Stomach smooth muscle (tissue), 2 donors: ENCODE data around the gene LRMDA.

Experiments
- H3K27ac ChIP-seq: one replicate; pipeline ENCODE4 v1.7.0; 2013; ENCODE audit warnings: mild to moderate bottlenecking, low read length, inconsistent platforms
- H3K27me3 ChIP-seq, 2 donors: one replicate each; pipeline ENCODE4 v1.7.0; 2013; ENCODE audit warnings: low read length in 2 of 2; ENCODE audit not compliant: insufficient read depth in 2 of 2, control insufficient read depth in 1 of 2
- H3K36me3 ChIP-seq, 2 donors: one replicate each; pipeline ENCODE4 v1.7.0; 2013; ENCODE audit warnings: low read length in 2 of 2; ENCODE audit not compliant: control insufficient read depth in 2 of 2, insufficient read depth in 2 of 2
- H3K4me1 ChIP-seq: one replicate; pipeline ENCODE4 v1.7.0; 2013; ENCODE audit warnings: low read length; ENCODE audit not compliant: control insufficient read depth, insufficient read depth
- H3K4me3 ChIP-seq, 2 donors: one replicate each; pipeline ENCODE4 v1.7.0; 2013; ENCODE audit warnings: low read length in 2 of 2
- H3K9ac ChIP-seq, 2 donors: one replicate each; pipeline ENCODE4 v1.7.0; 2013; ENCODE audit warnings: low read length in 2 of 2, mild to moderate bottlenecking in 1 of 2
- H3K9me3 ChIP-seq, 2 donors: one replicate each; pipeline ENCODE4 v1.7.0; 2013; ENCODE audit warnings: low read length in 2 of 2; ENCODE audit not compliant: control insufficient read depth in 2 of 2
- donor health status: healthy.
- donor health status: Pancreatic carcinoma.

LRMDA gene

GRCh38 chr10:76242956-76243355, 811.5 kb downstream of the LRMDA start:
- Histone ChIP-seq H3K27ac (no peak overlapping the region), H3K27me3 (peaks cover 0 to 2% of the 10 kb centered on the region in 2 donors), H3K9me3 (no peaks in the 10 kb centered on the region), H3K4me3 (no peak overlapping the region), H3K9ac (no peak overlapping the region), H3K4me1 (no peaks in the 10 kb centered on the region), H3K36me3 (no peaks in the 10 kb centered on the region)

DNA sequence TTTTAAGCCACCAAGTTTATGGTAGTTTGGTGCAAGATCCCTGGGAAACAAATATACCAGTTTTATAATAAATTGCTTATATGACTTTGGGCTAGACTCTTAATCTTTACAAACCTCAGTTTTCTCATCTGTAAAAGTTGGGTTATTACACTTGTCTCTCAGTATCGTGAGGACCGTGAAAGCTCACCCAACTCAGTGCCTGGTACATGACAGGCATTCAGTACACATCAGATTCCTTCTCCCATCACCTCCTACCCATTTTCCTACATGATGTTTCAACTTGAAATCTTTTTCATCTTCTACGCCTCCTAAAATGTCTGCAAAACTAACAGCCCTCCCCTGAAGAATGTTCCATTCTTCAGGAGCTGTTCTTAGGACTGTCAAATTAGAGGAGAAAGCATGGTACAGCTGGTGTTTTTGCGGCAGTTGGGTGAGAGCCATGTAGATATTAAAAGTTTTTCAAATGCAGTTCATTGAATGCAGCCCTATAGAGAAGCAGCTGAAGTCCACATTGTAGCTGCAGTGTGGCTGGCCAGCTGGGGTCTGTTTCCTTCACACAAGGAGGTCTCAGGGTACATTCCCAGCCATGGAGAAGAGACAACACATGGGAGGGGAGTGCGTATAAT, 812.8 kb downstream of the LRMDA start:
- Histone ChIP-seq H3K4me1 (no peaks in the 10 kb centered on the region), H3K27ac (no peak overlapping the region), H3K36me3 (no peaks in the 10 kb centered on the region), H3K9ac (no peak overlapping the region), H3K4me3 (no peak overlapping the region), H3K27me3 (peaks cover 0 to 2% of the 10 kb centered on the region in 2 donors), H3K9me3 (no peaks in the 10 kb centered on the region)

DNA sequence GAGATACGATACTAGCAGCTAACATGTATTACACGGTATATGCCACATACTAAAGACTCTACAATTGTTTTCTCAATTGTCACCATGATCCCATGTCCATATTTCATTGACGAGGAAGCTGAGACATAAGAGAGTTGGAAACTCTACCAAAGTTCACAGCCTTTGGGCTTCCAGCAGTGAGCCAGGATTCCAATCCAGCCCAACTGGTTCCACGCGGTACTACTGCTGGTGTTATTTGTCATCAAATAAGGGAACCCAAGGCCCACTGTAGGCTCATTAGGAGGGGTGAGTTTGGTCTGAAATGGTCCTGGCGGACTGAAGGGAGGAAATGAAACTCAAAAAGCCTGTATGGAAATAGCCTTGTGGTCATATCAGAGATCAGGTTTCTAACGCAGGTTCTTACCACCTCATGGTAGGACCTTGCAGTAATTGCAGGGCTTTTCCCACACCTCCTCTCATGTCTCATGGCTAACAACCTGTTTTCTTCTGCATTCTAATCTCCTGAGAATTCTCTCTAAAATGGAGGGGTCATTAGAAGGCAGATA, 814.6 kb downstream of the LRMDA start:
- H3K9ac ChIP-seq = no peak overlapping the region
- H3K4me3 ChIP-seq = no peak overlapping the region
- no peaks in the 10 kb centered on the region for H3K36me3 ChIP-seq
- H3K27ac ChIP-seq = no peak overlapping the region
- H3K9me3 ChIP-seq = no peaks in the 10 kb centered on the region
- peaks cover 0 to 2% of the 10 kb centered on the region in 2 donors for H3K27me3 ChIP-seq
- no peaks in the 10 kb centered on the region for H3K4me1 ChIP-seq

DNA sequence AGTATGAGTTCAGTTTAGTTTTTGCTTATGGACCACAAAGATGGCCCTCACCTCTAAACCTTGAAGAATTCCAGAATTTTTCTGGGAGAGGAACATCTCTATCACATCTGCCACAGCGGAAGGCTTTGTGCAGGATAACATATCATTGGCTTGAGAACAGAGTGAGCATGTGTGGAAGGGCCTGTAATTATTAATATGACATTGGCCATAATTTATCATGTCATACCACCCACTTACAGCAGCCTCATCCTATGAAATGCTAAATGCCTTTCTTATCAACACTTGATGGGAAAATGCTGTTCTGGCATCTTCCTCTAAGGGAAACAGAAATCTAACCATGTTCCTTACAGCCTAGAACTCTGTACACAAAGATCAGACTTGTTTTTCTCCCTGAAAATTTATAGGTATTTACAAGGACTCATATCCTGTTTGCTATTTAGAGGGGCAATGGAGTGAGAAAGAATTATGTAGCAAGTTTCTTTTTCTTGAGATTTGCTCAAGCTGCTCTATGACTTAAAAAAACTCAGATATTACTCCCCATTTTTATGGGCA, 817.3 kb downstream of the LRMDA start:
- H3K36me3 ChIP-seq = no peaks in the 10 kb centered on the region
- no peaks in the 10 kb centered on the region for H3K9me3 ChIP-seq
- H3K4me1 ChIP-seq = peaks cover 13% of the 10 kb centered on the region
- H3K4me3 ChIP-seq = no peak overlapping the region
- H3K27me3 ChIP-seq = peaks cover 0 to 2% of the 10 kb centered on the region in 2 donors
- no peak overlapping the region for H3K9ac ChIP-seq
- no peak overlapping the region for H3K27ac ChIP-seq

DNA sequence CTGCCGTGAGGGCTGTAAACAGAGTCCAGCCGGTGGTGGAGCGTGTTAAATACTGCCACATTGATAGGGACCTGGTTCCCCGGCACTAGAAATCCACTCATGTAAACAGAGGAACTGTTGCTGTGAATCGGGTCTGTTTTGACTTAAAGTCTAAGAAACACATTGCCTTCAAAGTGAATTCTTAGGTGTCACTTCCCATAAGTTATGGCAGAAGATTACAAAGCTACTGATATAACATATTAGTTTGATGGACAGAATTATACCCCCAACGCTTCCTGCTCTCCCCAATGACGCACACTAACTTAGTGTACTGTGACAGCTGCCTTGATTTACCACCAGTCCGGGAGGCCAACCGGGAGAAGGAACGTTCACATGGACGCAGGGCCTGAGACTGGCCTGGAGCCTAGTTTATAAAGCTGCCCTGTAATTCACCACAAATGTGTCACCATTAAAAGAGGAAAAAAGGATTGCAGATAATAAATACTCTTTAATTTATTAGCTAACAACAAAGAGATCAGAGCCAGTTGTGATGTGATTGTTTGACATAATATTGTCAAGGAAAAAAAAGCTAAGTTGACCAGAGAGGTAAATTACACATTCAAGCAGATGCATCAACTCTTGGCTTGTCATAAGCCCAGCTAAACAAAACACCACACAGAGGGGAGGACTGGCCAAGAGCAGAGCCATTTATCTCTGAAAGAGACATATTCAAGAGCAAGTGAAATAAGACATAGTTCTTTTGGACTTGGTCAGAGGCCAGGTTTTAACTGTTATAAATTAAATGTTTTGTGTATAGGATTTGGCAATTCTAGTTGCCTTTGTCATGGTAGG, 820.6 kb downstream of the LRMDA start:
- peak overlapping the region; percentile 58 for H3K27ac ChIP-seq
- no peaks in the 10 kb centered on the region for H3K36me3 ChIP-seq
- no peak overlapping the region for H3K4me3 ChIP-seq
- no peak overlapping the region for H3K9ac ChIP-seq
- H3K9me3 ChIP-seq = no peaks in the 10 kb centered on the region
- peaks cover 13% of the 10 kb centered on the region for H3K4me1 ChIP-seq
- no peaks in the 10 kb centered on the region for H3K27me3 ChIP-seq

DNA sequence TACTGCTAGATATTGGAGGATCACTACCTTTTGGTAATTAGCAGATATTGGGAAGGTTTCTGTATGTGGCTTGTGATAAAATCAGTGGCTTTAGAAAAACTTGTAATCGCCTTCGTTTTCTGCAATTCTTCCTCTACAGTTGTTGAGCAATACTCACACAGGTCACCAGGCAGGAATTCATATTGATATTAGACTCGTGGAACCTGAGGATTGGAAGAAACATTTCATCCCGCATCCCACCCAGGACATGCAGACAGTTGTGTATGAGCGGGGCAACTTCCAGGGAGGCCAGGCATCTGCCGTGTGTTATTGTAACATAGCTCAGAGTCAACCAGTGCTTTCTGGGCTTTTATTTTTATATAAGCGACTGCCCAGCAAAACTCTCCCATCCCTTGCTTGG, 821.3 kb downstream of the LRMDA start:
- H3K4me1 ChIP-seq = peaks cover 13% of the 10 kb centered on the region
- H3K9me3 ChIP-seq = no peaks in the 10 kb centered on the region
- no peak overlapping the region for H3K4me3 ChIP-seq
- peak overlapping the region; percentile 2 for H3K27ac ChIP-seq
- H3K36me3 ChIP-seq = no peaks in the 10 kb centered on the region
- no peaks in the 10 kb centered on the region for H3K27me3 ChIP-seq
- H3K9ac ChIP-seq = no peak overlapping the region

DNA sequence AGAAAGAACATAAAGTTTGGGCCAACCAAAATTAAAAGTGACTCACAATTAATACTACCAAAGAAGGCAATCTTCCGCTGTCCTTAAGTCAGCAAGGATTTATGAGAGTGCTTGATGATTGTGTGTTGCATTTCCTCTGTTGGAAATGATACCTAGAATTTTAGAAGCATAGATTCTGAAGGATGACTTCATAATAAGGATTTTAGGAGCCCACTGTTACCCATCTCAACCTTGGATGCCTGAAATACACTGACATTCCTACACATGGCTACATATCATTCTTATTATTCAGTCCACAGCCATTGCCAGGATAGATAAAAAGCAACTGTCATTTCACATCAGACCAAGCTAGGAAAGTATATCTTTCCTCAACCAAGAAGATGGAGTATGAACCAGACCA, 823.8 kb downstream of the LRMDA start:
- Histone ChIP-seq H3K9me3 (no peaks in the 10 kb centered on the region), H3K27me3 (no peaks in the 10 kb centered on the region), H3K27ac (no peak overlapping the region), H3K9ac (no peak overlapping the region), H3K4me3 (no peak overlapping the region), H3K36me3 (no peaks in the 10 kb centered on the region), H3K4me1 (peaks cover 13% of the 10 kb centered on the region)

DNA sequence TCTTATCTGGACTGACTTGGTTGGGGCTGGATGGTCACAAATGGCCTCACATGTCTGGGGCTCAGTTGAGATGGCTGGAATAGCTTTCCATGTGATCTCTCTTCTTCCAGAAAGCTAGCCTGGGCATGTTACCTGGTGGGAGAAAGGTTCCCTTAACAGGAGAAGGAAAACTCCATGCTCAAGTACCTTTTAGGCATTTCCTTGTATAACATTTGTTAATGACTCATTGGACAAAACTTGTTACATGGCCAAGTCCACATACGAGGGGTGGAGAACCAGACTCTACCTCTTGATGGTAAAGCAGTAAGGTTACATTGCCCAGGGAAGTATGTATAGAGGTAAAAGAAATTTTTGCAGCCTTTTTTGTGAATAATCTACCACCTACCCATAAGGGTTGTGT, 826.4 kb downstream of the LRMDA start:
- Histone ChIP-seq H3K4me1 (peaks cover 3% of the 10 kb centered on the region), H3K27ac (no peak overlapping the region), H3K9me3 (no peaks in the 10 kb centered on the region), H3K27me3 (no peaks in the 10 kb centered on the region), H3K4me3 (no peak overlapping the region), H3K36me3 (no peaks in the 10 kb centered on the region), H3K9ac (no peak overlapping the region)

DNA sequence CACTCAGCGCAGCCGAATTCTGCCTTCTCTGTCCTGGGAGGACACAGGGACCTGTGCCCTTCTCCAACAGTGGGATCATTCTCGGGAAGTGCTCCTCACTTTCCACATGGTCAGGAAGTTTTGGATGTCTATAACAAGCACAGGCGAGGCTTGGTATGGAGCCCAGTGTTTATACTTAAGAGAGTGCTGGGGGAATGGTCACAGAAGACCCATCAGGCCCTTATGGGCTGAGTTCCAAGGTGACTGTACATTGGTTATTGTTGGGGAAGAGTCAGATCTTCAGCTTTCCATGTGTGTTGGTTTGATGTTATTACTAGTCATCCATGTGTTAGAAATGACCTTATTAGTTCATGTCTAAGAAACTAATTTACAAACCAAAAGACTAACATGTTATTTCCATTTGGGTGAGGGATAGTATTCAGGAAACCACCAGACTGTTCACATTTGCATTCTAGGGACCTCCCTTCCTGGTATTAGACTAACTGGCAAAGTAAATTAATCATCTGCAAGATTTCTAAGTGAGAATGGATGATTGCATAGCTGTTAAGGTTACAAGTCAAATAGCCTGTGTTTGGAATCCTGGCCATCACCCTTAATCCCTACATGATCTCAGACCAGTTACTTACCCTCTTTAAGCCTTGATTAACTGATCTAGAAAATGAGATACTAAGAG, 834.2 kb downstream of the LRMDA start:
- Histone ChIP-seq H3K36me3 (no peaks in the 10 kb centered on the region), H3K4me3 (no peak overlapping the region), H3K4me1 (no peaks in the 10 kb centered on the region), H3K9ac (no peak overlapping the region), H3K27ac (no peak overlapping the region), H3K9me3 (no peaks in the 10 kb centered on the region), H3K27me3 (no peaks in the 10 kb centered on the region)

- Histone ChIP-seq H3K27me3 (no peaks in the 10 kb centered on the region), H3K36me3 (no peaks in the 10 kb centered on the region)
These were observed 837.1 kb downstream of the LRMDA start for GRCh38 chr10:76268530-76268929.

More at GRCh38 chr10:76268530-76268929, 837.1 kb downstream of the LRMDA start:
- peaks cover 1 to 2% of the 10 kb centered on the region in 2 donors for H3K9me3 ChIP-seq
- no peak overlapping the region for H3K9ac ChIP-seq
- no peak overlapping the region for H3K27ac ChIP-seq
- H3K4me3 ChIP-seq = no peak overlapping the region
- no peaks in the 10 kb centered on the region for H3K4me1 ChIP-seq
